Psoas muscle (tissue), 8 donors: Measurements from ENCODE around the gene ZNF688. TPM values are rescaled to one million over a fixed set of nuclear protein-coding genes. Genes with fewer than 3 reads are reported as not detected.

Source experiments
- ATAC-seq, 4 donors: fragments of 200-7000 bp; cut with Tn5 transposase; one replicate each; pipeline ENCODE4 v1.9.1; 2020; ENCODE audit warnings: moderate library complexity in 3 of 4, mild to moderate bottlenecking in 2 of 4
- DNase-seq, 2 donors: peaks; one replicate each; pipeline ENCODE4 v3.0.0-alpha.2; 2020
- H3K27ac ChIP-seq: fragments of 200-600 bp; one replicate; pipeline ENCODE4 v1.8.0; 2022
- H3K27me3 ChIP-seq, 3 donors: fragments of 200-600 bp in 1 of 3; one replicate each; pipeline versions ENCODE4 v1.6.1 to v1.8.0; 2013 to 2022; ENCODE audit warnings: low read length in 2 of 3, mild to moderate bottlenecking in 2 of 3, moderate library complexity in 1 of 3; ENCODE audit not compliant: insufficient read depth in 3 of 3
- H3K36me3 ChIP-seq, 2 donors: fragments of 200-600 bp in 1 of 2; one replicate each; pipeline versions ENCODE4 v1.6.1 to v1.8.0; 2013 to 2022; ENCODE audit warnings: low read depth in 1 of 2, mild to moderate bottlenecking in 1 of 2, moderate library complexity in 1 of 2; ENCODE audit not compliant: insufficient read depth in 1 of 2
- H3K4me1 ChIP-seq: fragments of 200-600 bp; one replicate; pipeline ENCODE4 v1.8.0; 2022
- H3K4me3 ChIP-seq: fragments of 200-600 bp; one replicate; pipeline ENCODE4 v1.8.0; 2022; ENCODE audit warnings: mild to moderate bottlenecking
- H3K9me3 ChIP-seq: fragments of 200-600 bp; one replicate; pipeline ENCODE4 v1.8.0; 2022
- CTCF ChIP-seq: fragments of 200-600 bp; IDR thresholded peaks from one replicate; pipeline ENCODE4 v1.8.0; 2022; ENCODE audit warnings: antibody characterized with exemption
- WGBS, 3 donors: extraction: QIAGEN DNeasy Blood & Tissue Kit; methylation state at CpG; one replicate each; pipeline versions ENCODE4 v1.1.6 to v1.1.7; 2013; 5-methylcytosine and 5-hydroxymethylcytosine counted together
- intact Hi-C, 2 donors: fragments of 100-400 bp; cut with DNase I; formaldehyde crosslinking; loops; one replicate each; pipeline versions ENCODE4 v1.11.0 to v1.14.2; 2022
- polyA plus RNA-seq, 3 donors: library from polyadenylated mRNA; stranded (reverse); fragments of 200-250 nt; gene quantifications; one replicate each; pipeline ENCODE4 v1.2.3, GENCODE V29; 2013
- total RNA-seq, 4 donors: library from RNA; stranded (reverse); fragmentation: NEBNext Ultra II Directional in 2 of 4; extraction: Animal tissue kit (Norgen Biotek cat#: 25700) in 2 of 4; gene quantifications; one replicate each; pipeline versions ENCODE4 v1.2.1 to v1.2.4, GENCODE V29; 2021 to 2023
- donor health status: healthy with polysubstance abuse.
- donor health status: DM: no; HTN: no; CAD: no; lungs with moderate emphysema.
- donor health status: Bipolar disorder and iron deficiency.
- donor health status: healthy.
- donor health status: DM: yes; HTN: yes; CAD: no.
- donor health status: DM: no; HTN: no; CAD: no.
- donor health status: DM: no; HTN: no; CAD: no.
- donor health status: DM: yes; HTN: yes; CAD: no.

Gene ZNF688
- total and polyA plus RNA-seq, 7 donors: 11.1 to 21.2 (median 14.9) TPM

- Histone ChIP-seq H3K27ac (no peak overlapping the region), H3K36me3 (no peaks in the 10 kb centered on the region), H3K4me3 (no peak overlapping the region), H3K9me3 (no peaks in the 10 kb centered on the region), H3K27me3 (no peaks in the 10 kb centered on the region), H3K4me1 (no peaks in the 10 kb centered on the region)
- no peak for TF ChIP-seq CTCF
- WGBS, 3 donors: 32 to 45% (median 39%) methylated on average over 12 of the region's 12 CpGs
- ATAC-seq (peak in 2 of 4 donors; percentile 35 to 48), DNase-seq (peak in 1 of 2 donors; percentile 70)
- intact Hi-C loops: no loop called here
Observed at GRCh38 chr16:30615358-30616091, 44.0 kb upstream of the ZNF688 start.

- Histone ChIP-seq H3K9me3 (no peaks in the 10 kb centered on the region), H3K27me3 (no peaks in the 10 kb centered on the region), H3K4me1 (peaks cover 5% of the 10 kb centered on the region), H3K4me3 (peak within 1 kb of the TSS; percentile 86), H3K36me3 (peaks cover 0 to 38% of the 10 kb centered on the region in 2 donors), H3K27ac (peak within 1 kb of the TSS; percentile 86)
- intact Hi-C loops: no loop called here
- ATAC-seq (peak; percentile 98 to 99 (median 98)), DNase-seq (peak; percentile 93 to 97)
- 0 to 1% (median 1%) methylated on average over 52 to 63 of the region's 63 CpGs for WGBS, 3 donors
- TF ChIP-seq CTCF: no peak
Observed at GRCh38 chr16:30609926-30610839, 38.7 kb upstream of the ZNF688 start, which contains the start of gene ZNF689. ZNF689 (minus strand) TSS chr16:30610389; CDS start chr16:30610041, 348 bp downstream.

GRCh38 chr16:30609002-30609925 is 37.8 kb upstream of the ZNF688 start:
- H3K4me3 ChIP-seq: peak overlapping the region; percentile 86
- no peak for TF ChIP-seq CTCF
- intact Hi-C loops: no loop called here
- ATAC-seq (peak; percentile 56 to 74 (median 66)), DNase-seq (peak; percentile 59 to 80)
- peak overlapping the region; percentile 86 for H3K27ac ChIP-seq
- H3K27me3 ChIP-seq: no peaks in the 10 kb centered on the region
- H3K36me3 ChIP-seq: peaks cover 4 to 48% of the 10 kb centered on the region in 2 donors
- H3K4me1 ChIP-seq: peaks cover 5% of the 10 kb centered on the region
- 13 to 14% (median 14%) methylated on average over 37 to 40 of the region's 40 CpGs for WGBS, 3 donors
- H3K9me3 ChIP-seq: no peaks in the 10 kb centered on the region

GRCh38 chr16:30606004-30606403 is 34.5 kb upstream of the ZNF688 start:
- Histone ChIP-seq H3K4me3 (no peak overlapping the region), H3K27ac (no peak overlapping the region), H3K4me1 (peaks cover 5% of the 10 kb centered on the region), H3K9me3 (no peaks in the 10 kb centered on the region), H3K27me3 (no peaks in the 10 kb centered on the region), H3K36me3 (peaks cover 8 to 57% of the 10 kb centered on the region in 2 donors)
- ATAC-seq: no peak
- 97 to 100% (median 97%) methylated on average over 3 of the region's 3 CpGs for WGBS, 3 donors
- intact Hi-C loops: no loop called here
- no peak for DNase-seq
- no peak for TF ChIP-seq CTCF
